Stimulated activated CD8-positive, alpha-beta memory T cell treated with anti-CD3 and anti-CD28 coated beads, Interleukin-4, amount 100 ng/mL, for 24 hours (primary cell): ENCODE data around the gene ZNF536.

Experiments used
- DNase-seq: peaks from one replicate; pipeline ENCODE4 v3.0.0-alpha.2; 2020; ENCODE audit warnings: low read depth

Gene ZNF536

GRCh38 chr19:30529876-30530275 is 157.7 kb downstream of the ZNF536 start:
- DNase-seq = no peak

GRCh38 chr19:30530751-30531150 is 158.6 kb downstream of the ZNF536 start:
- no peak for DNase-seq

- DNase-seq = no peak
These were observed 162.8 kb downstream of the ZNF536 start for GRCh38 chr19:30535011-30535410.

- DNase-seq = no peak
These were observed 164.8 kb downstream of the ZNF536 start for GRCh38 chr19:30536975-30537374.

- DNase-seq = no peak
These were observed 167.1 kb downstream of the ZNF536 start for GRCh38 chr19:30539315-30539714.

- no peak for DNase-seq
These were observed 167.8 kb downstream of the ZNF536 start for GRCh38 chr19:30539981-30540380.

GRCh38 chr19:30540761-30541160 is 168.6 kb downstream of the ZNF536 start:
- DNase-seq = no peak

GRCh38 chr19:30541575-30541974 is 169.4 kb downstream of the ZNF536 start:
- DNase-seq = no peak

GRCh38 chr19:30543243-30543945 is 171.2 kb downstream of the ZNF536 start:
- DNase-seq = no peak

GRCh38 chr19:30545752-30546151 is 173.6 kb downstream of the ZNF536 start:
- DNase-seq = no peak

- DNase-seq = no peak
These were observed 174.1 kb downstream of the ZNF536 start for GRCh38 chr19:30546332-30546731.

GRCh38 chr19:30547246-30547645 is 175.1 kb downstream of the ZNF536 start:
- no peak for DNase-seq

GRCh38 chr19:30549151-30549550 is 177.0 kb downstream of the ZNF536 start:
- DNase-seq = no peak

GRCh38 chr19:30551271-30551670 is 179.1 kb downstream of the ZNF536 start:
- DNase-seq = no peak

GRCh38 chr19:30552593-30552992 is 180.4 kb downstream of the ZNF536 start:
- no peak for DNase-seq

GRCh38 chr19:30555075-30555790 is 183.0 kb downstream of the ZNF536 start:
- DNase-seq = no peak

GRCh38 chr19:30555791-30556110 is 183.6 kb downstream of the ZNF536 start:
- no peak for DNase-seq

GRCh38 chr19:30556230-30556711 is 184.1 kb downstream of the ZNF536 start:
- no peak for DNase-seq

GRCh38 chr19:30557212-30557611 is 185.0 kb downstream of the ZNF536 start:
- DNase-seq = no peak

- DNase-seq = no peak
These were observed 185.9 kb downstream of the ZNF536 start for GRCh38 chr19:30557927-30558557.

- DNase-seq = no peak
These were observed 186.6 kb downstream of the ZNF536 start for GRCh38 chr19:30558793-30559192.

- no peak for DNase-seq
These were observed 187.3 kb downstream of the ZNF536 start for GRCh38 chr19:30559446-30559845.

GRCh38 chr19:30562981-30563380 is 190.8 kb downstream of the ZNF536 start:
- no peak for DNase-seq
